Gastroesophageal sphincter (tissue), 3 donors: ENCODE data around the gene BAZ2B.

Experiments used
- EP300 ChIP-seq: sonication (generic); formaldehyde crosslinking; IDR thresholded peaks from one replicate; pipeline ENCODE4 v1.6.1; 2017; ENCODE audit warnings: antibody characterized with exemption, mild to moderate bottlenecking
- POLR2A ChIP-seq, 2 donors: fragments of 450-650 bp; IDR thresholded peaks; one replicate each; pipeline ENCODE4 v1.6.1; 2017; ENCODE audit warnings: antibody characterized with exemption in 2 of 2, mild to moderate bottlenecking in 2 of 2, moderate library complexity in 1 of 2
- POLR2AphosphoS5 ChIP-seq: sonication (generic); formaldehyde crosslinking; IDR thresholded peaks from one replicate; pipeline ENCODE4 v1.6.1; 2017; ENCODE audit warnings: antibody characterized with exemption
- TF ChIP-seq, protein P1 (sequence below), 4 experiments: fragments of 200-600 bp in 2 of 4; fragments of 450-650 bp in 2 of 4; sonication (generic) in 1 of 4; IDR thresholded peaks; one replicate each; pipeline ENCODE4 v1.5.1; 2017 to 2019; ENCODE audit warnings: antibody characterized with exemption in 4 of 4, mild to moderate bottlenecking in 2 of 4, moderate library complexity in 2 of 4

DNA sequence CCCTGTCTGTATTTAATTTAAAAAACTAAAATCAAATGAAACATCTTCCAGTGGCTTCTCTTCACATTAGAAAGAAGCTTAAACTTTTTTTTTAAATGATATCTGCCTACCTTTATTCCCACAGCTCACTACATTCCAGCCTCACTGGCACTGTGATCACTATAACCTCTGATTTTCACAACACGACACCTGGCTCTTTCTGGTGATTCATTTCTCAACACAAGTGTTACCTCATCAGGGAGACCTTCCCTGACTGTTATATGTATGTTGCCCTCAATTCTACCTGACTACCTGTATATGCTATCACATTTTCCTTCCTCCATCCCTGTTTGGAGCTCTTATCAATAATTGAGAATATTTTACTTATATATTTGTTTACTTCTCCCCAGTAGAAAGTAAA is 76.6 kb downstream of the BAZ2B start:
- TF ChIP-seq, protein P1, sequence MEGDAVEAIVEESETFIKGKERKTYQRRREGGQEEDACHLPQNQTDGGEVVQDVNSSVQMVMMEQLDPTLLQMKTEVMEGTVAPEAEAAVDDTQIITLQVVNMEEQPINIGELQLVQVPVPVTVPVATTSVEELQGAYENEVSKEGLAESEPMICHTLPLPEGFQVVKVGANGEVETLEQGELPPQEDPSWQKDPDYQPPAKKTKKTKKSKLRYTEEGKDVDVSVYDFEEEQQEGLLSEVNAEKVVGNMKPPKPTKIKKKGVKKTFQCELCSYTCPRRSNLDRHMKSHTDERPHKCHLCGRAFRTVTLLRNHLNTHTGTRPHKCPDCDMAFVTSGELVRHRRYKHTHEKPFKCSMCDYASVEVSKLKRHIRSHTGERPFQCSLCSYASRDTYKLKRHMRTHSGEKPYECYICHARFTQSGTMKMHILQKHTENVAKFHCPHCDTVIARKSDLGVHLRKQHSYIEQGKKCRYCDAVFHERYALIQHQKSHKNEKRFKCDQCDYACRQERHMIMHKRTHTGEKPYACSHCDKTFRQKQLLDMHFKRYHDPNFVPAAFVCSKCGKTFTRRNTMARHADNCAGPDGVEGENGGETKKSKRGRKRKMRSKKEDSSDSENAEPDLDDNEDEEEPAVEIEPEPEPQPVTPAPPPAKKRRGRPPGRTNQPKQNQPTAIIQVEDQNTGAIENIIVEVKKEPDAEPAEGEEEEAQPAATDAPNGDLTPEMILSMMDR (IDR thresholded peaks at IDR 0.05): no peak
- TF ChIP-seq POLR2A (IDR thresholded peaks at IDR 0.05) (no peak), POLR2AphosphoS5 (no peak), EP300 (no peak)
